ENCODE measurements around the gene KRTAP20-3.

KRTAP20-3 gene

GRCh38 chr21:30642564-30642963, at the start of gene KRTAP20-3:
Gene KRTAP20-3, plus strand, starts transcription at chr21:30642864.
- no peak for DNase-seq

GRCh38 chr21:30598802-30599201, 43.9 kb upstream of the KRTAP20-3 start, which contains the start of gene KRTAP6-2:
Gene KRTAP6-2, minus strand, starts transcription at chr21:30598902. Its CDS starts 28 bp downstream, at chr21:30598874.
- no peak for DNase-seq

GRCh38 chr21:30600787-30601186, 41.9 kb upstream of the KRTAP20-3 start, which contains the start of gene KRTAP22-1:
Gene KRTAP22-1, plus strand, starts transcription at chr21:30601087.
- no peak for DNase-seq

- no peak for DNase-seq
These were observed 36.7 kb upstream of the KRTAP20-3 start for GRCh38 chr21:30605968-30606367.

GRCh38 chr21:30612132-30612531, 30.5 kb upstream of the KRTAP20-3 start:
- DNase-seq, result no peak

- DNase-seq, result no peak
These were observed 28.8 kb upstream of the KRTAP20-3 start, which contains the start of gene KRTAP6-1 for GRCh38 chr21:30613836-30614235. Gene KRTAP6-1, minus strand, starts transcription at chr21:30613930. Its CDS starts 26 bp downstream, at chr21:30613904.

- no peak for DNase-seq
These were observed 27.5 kb upstream of the KRTAP20-3 start for GRCh38 chr21:30615199-30615598.

- DNase-seq, result no peak
These were observed 26.5 kb upstream of the KRTAP20-3 start, which contains the start of gene KRTAP20-1 for GRCh38 chr21:30616125-30616524. Gene KRTAP20-1, plus strand, starts transcription at chr21:30616425. Its CDS starts 30 bp downstream, at chr21:30616455.

GRCh38 chr21:30620080-30620479, 22.6 kb upstream of the KRTAP20-3 start:
- no peak for DNase-seq

- no peak for DNase-seq
These were observed 22.1 kb upstream of the KRTAP20-3 start, which contains the start of gene KRTAP20-4 for GRCh38 chr21:30620522-30620921. Gene KRTAP20-4, plus strand, starts transcription at chr21:30620627.

GRCh38 chr21:30623362-30623761, 19.3 kb upstream of the KRTAP20-3 start:
- no peak for DNase-seq

GRCh38 chr21:30625449-30626165, 17.1 kb upstream of the KRTAP20-3 start:
- DNase-seq, result no peak

GRCh38 chr21:30628109-30628508, 14.6 kb upstream of the KRTAP20-3 start:
- no peak for DNase-seq

- DNase-seq, result no peak
These were observed 13.5 kb upstream of the KRTAP20-3 start for GRCh38 chr21:30629200-30629599.

GRCh38 chr21:30634906-30635305, 7.8 kb upstream of the KRTAP20-3 start, which contains the start of gene KRTAP20-2:
Gene KRTAP20-2, plus strand, starts transcription at chr21:30635206. Its CDS starts 58 bp downstream, at chr21:30635264.
- DNase-seq, result no peak

GRCh38 chr21:30638686-30639085, 4.0 kb upstream of the KRTAP20-3 start:
- DNase-seq, result no peak

- DNase-seq, result no peak
These were observed 4.3 kb downstream of the KRTAP20-3 start for GRCh38 chr21:30646904-30647414.

GRCh38 chr21:30652891-30653290, 10.2 kb downstream of the KRTAP20-3 start:
- DNase-seq, result no peak

- DNase-seq, result no peak
These were observed 26.1 kb downstream of the KRTAP20-3 start for GRCh38 chr21:30668776-30669175.

GRCh38 chr21:30672985-30673650, 30.5 kb downstream of the KRTAP20-3 start:
- DNase-seq, result no peak

- DNase-seq, result no peak
These were observed 31.6 kb downstream of the KRTAP20-3 start for GRCh38 chr21:30674312-30674711.

- DNase-seq, result no peak
These were observed 34.1 kb downstream of the KRTAP20-3 start for GRCh38 chr21:30676737-30677136.

GRCh38 chr21:30680586-30680985, 37.9 kb downstream of the KRTAP20-3 start:
- DNase-seq, result no peak

GRCh38 chr21:30684506-30684905, 41.8 kb downstream of the KRTAP20-3 start:
- no peak for DNase-seq

Data from NCI-H1436 (cell line).